GM18909 (cell line): ENCODE data around the gene ADGRL3.
"Not testable (repeated sequence)": the region's sequence is repeated elsewhere in the genome, so short reads cannot be mapped to it uniquely, and the experiment has no call there.

ENCODE experiments used
- ATAC-seq: cut with Tn5 transposase; IDR thresholded peaks from one replicate; pipeline ENCODE4 v1.9.1; 2021; ENCODE audit warnings: mild to moderate bottlenecking; ENCODE audit not compliant: unreplicated experiment, poor library complexity

The ADGRL3 gene

DNA sequence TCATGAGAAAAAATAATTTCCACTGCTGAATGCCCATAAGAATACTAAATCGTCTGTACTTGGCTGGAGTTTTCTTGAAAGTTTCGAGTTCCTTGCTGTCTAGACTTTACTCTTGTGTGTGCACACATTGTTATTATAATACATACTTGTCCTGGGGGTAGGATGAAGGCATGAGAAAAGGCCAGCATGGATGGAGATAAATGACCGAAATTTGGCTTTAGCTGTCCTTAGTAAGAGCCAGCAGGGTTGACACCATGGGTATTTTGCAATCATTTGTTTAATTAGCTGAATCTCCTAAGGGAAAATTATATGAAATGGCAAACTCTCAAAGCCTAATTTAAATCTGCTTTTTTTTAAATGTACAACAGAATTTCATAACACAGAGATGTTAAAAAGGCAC lies 641.6 kb downstream of the ADGRL3 start:
- ATAC-seq = no peak

DNA sequence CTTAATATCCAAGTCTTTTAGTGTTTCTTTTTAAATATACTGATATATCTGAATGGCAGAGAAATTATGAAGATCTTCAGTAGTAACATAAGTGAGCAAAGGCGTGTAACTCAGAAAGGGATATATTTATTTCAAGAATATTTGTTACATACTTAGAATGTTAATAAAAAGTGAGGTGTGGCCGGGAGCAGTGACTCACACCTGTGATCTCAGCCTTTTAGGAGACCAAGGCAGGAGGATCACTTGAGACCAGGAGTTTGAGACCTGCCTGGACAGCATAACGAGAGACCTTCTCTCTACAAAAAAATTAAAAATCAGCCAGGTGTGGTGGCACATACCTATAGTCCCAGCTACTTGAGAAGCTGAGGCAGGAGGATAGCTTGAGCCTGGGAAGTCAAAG lies 651.0 kb downstream of the ADGRL3 start:
- no peak for ATAC-seq

DNA sequence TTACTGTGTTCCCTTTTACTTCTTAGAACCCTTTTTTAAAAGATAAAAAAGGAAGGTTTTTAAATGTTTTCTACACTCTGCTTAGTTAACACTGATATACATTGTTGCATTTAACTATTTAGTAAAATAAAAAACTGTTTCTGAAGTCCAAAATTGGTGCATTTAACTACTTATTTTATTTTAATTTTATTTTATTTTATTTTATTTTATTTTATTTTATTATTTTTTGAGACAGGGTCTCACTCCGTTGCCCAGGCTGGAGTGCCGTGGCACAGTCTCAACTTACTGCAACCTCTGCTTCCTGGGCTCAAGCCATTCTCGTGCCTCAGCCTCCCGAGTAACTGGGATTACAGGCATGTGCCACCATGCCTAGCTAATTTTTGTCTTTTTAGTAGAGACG lies 652.0 kb downstream of the ADGRL3 start:
- not testable (repeated sequence) for ATAC-seq

DNA sequence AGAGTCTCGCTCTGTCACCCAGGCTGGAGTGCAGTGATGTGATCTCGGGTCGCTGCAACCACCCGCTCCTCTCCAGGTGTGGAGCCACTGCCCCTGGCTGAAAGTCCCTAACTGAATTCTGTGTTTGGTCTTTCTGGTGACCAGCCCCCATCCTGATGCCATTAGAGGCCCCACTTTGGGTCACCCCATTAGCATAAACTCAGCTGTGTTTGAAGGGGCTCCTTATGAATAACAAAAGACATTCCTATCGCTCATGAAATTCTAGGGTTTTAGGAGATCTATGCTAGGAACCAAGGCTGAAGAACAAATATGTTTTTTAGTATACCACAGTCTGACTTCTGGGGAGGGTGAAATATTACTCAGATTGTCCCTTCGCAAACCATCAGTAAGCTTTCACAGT lies 652.9 kb downstream of the ADGRL3 start:
- no peak for ATAC-seq

DNA sequence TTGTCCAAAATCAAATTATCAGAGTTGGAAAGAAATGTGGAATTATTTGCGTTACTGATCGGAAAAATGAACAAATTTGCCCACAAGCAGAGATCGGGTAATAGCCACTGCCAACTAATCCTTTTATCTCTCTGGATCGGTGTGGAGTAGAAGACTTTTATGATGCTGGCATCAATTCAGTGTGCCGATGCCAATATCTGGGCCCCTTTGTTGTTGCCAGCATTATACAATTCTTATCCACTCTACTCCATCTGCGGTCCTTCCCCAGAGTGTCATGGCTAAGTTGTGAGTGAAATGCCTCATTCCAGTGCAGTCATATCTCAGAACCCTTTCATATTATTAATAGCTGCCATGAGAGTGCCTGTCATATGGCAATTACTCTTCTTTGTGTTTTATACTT lies 660.2 kb downstream of the ADGRL3 start:
- no peak for ATAC-seq

DNA sequence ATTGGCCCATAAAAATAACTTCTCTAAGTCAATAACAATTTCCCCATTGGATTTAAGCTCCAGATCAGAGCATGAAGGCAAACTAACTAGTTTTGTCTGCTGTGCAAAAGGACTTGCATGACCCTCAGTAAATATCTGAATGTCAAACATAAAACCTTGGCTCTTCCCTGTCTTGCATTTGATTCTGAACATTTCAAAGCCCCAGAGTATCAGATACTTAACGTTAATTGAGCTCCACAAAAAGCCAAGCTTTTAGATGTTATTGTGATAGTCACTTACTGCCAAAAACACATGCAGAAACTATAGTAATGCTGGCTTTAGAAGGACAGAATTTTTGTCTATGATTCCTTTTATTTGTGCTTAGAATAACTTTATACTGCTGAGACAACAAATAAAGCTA lies 664.2 kb downstream of the ADGRL3 start:
- no peak for ATAC-seq

DNA sequence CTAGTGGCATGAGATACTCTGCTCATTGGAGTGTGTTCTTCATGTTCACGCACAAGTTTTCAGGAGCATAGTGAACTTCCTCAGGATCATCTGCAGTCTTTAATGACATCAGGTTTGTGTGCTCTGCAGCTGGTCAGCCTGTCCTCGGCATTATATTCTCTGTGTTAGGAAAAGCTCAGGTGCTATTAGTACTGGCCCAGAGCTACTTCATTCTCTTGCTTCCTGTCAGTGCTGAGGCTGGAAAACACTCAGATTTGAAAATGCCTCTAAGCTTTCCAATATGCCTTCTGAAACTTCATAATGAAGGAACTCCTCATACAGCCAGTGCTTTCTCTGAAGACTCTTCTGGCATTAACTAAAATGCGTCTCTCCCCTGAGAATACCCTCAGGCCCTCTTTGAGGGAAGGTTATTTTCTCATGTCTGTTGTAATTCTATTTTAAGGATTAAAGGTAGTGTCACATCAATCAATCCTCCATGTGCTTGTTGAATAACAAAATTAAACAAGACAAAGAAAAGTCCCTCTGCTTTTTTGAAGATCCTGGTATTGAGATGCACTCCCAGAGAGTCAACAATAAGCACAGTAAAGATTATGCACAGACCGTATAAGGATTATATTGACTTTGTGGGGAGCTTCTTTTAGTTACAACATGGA lies 666.4 kb downstream of the ADGRL3 start:
- ATAC-seq = no peak

DNA sequence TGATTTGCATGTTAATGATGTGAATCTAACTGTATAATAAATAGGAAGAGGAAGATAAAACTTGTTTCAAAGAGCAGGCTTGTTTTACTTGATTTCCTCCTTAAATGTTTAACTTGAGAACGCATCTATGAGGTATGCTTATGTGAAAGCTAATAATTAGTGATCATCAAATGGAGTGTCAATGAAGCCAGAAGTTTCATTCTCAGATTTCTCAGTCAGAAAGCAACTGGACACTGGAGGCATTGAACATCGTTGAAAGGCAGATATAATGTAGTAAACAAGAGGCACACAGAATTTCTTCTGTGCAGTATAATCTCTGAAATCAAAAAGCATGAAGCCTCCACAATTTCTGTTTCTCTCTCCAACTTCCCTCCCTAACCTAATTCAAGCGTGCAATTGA lies 672.9 kb downstream of the ADGRL3 start:
- ATAC-seq = no peak

DNA sequence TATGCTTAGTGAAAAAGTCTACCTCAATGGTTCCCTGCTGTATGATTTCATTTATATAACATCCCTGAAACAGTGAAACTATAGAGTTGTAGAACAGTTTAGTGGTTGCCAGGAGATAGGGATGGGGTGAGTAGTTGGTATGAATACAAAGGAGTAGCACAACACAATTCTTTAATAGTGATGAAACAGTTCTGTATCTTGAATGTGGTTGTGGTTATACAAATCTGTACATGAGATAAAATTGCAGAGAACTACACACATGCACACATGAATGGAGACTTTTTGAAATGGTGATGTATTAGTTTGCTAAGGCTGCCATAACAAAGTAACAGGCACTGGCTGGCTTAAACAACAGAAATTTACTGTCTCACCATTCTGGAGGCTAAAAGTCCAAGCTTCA lies 677.1 kb downstream of the ADGRL3 start:
- no peak for ATAC-seq

DNA sequence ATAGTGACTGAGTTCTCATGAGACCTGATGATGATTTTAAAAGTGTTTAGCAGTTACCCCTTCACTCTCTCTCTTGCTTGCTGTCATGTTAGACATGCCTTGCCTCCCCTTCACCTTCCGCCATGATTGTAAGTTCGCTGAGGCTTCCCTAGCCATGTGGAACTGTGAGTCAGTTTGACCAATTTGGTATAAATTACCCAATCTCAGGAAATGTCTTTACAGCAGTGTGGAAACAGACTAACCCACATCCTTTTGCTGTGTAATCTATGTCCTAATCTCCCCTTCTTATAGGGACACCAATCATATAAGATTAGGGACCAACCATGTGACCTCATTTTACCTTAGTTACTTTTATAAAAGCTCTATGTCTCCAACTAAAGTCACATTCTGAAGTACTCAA lies 677.8 kb downstream of the ADGRL3 start:
- no peak for ATAC-seq

DNA sequence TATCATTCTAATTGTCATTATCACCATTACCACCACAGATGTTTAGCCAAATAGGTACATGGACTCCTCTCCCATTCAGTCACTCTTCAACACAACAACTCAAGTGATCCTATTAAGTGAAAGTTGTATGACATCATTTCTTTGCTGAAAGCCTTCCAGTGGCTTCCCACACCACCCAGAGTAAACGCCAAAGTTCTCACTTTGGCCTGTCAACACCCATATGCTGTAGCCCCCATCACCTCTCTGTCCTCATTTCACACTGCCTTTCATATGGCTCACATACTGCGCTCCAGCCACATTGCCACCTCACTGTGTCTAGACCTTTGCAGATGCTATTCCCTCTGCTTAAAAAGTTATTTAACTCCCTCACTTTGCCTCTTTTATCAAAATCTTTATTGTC lies 682.3 kb downstream of the ADGRL3 start:
- no peak for ATAC-seq

DNA sequence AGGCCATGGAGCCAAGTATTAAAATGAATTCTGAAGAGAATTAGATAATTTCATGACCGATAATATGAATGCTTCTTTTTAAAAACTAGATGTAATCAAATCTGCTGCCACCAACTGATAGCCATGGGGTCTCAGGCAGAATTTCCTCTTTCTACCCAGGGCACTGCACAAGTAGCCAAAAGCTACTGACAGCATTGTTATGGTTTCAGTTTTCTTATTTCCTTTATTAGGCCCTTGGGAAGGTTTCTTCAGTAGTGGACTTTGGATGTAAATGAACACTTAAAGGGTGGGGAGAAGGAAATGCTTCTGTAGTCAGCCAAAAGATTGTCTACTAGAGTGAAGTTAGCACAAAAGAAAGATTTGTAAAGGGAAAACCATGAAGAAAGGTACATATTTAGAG lies 686.0 kb downstream of the ADGRL3 start:
- ATAC-seq = no peak

DNA sequence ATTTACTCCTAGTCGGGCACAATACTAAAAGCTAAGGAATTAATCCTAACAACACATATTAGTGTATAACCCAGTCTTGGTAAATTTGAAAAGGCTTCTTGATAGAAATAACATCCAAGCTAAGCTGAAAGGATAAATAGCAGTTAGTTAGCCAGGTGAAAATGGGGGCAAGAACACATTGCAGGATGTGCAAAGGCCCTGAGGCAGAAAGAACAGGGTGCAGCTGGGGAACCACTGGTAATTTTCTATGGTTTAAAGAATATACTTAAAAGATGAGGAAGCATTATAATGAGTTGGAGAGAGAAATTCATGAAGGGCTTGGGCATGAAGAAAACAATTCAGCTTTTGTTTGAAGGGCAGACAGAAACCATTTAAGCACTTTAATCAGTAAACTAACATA lies 689.0 kb downstream of the ADGRL3 start:
- ATAC-seq = no peak

DNA sequence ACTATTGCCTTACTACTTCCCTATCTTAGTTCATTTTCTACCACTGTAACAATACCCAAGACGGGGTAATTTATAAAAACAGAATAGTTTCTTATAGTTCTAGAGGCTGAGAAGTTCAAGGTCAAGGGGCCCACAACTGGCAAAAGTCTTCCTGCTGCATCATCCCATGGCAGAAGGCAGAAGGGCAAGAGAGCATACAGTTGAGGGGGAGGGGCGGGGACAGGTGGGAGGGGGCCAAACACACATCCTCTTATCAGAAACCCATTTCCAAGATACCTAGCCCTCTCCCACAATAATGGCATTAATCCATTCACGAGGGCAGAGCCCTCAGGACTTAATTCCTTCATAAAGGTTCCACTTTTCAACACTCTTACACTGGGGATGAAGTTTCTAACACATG lies 690.2 kb downstream of the ADGRL3 start:
- ATAC-seq = no peak

DNA sequence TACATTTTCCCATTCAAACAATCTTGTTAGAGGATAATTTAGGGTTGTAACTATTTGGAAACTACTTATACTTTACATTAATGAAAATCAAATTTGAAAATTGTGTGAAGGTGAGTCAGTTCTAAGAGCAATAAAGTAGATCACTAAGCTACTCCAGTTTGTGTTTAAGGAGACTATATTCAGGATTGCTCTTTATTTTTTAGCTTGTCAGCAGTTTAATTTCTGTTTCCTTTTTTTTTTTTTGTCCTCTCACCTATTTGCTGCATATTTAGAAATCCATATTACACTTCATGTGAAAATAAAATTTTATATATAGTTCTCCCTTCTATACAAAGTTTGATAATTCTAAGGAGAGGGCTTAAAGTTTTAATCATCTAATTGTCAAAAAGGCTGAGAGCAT lies 691.8 kb downstream of the ADGRL3 start:
- no peak for ATAC-seq

DNA sequence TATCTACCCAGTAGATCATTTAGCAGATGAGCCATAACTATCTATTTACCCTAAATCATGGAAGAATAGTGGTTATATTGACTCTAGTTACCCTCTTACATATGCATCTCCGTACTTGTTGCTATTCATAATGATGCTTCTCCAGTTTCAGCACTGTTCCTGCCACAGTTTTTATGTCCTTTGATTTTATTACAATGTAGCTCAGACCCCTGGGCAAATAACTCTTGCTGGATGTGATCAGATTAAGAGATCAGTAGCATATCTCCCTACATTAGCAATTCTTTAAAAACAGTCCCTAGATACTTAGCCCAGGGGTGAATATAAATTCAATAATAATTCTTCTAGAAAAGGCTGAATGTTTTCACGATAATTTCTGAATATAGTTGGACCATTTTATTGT lies 696.5 kb downstream of the ADGRL3 start:
- ATAC-seq = no peak

DNA sequence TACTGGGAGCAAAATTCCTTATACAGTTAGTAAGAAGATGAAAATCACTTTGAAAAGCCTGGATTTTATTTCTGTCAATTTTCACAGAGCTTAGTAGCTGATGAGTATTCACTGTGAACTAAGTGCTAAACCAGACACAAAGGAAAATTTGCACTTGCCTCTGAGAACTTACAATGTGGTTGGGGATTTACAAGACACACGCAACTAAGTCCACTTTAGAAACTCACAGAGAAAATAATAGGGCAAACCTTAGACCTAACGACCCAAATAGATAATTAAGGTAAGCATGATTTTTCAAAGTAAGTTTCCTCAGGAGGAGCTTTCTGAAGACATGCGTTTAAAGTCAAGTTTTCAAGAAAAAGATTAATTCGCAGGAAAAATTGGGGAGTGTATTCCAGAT lies 708.9 kb downstream of the ADGRL3 start:
- ATAC-seq = no peak

DNA sequence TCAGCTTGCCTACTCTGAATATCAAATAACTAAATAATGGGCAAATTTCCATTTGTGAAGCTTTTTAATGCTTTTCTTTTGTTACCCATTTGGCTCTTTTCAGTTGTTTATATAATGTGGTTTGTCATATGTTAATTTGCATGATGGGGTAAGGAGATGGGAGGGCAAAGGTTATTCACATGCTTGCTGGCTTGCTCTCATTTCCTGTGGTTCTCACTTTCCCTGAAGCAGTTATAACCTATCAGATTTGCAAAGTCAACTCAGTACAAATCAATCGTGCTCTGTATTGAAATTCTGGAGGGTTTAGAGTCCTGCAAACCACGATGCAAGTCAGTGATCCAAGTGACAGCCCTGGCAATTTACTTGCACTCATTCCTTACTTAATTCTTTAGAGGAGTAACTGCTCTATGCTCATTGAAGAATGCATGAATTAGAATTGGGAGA lies 711.2 kb downstream of the ADGRL3 start:
- no peak for ATAC-seq

DNA sequence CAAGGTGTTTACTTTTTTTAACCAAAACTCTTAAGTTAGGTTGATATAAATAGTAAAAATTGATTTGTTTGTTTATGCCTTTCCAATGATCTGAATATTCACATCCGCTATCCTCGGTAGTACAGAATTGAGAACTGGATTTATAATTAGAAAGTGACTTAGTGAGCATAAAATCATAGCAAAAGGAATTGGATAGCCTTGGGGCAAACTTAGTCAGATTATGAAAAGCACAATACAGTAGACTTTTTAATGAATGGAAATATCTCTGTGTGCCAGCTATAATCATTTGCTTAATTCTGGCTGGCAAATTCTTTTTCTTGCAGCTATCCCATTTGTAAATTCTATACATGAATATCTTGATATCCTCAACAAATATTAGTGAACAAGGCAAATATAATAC lies 713.5 kb downstream of the ADGRL3 start:
- ATAC-seq = no peak

DNA sequence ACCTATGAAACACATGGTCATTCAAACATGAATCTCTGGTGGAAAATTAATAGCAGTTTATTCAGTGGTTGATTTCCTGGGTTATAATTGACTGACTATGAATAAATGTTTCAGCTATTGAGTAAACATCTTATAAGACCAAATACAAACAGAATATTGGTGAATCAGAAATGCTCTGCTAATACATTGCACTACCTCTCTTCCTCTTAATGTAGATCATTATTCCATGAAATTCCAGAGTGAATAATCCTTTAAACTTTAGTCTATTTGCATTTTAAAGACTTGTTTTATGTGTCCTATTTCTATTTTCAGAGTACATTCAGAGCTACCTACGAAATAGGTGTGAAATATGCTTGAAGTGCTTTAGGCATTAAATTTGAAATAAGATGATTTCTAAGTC lies 715.4 kb downstream of the ADGRL3 start:
- ATAC-seq = no peak

DNA sequence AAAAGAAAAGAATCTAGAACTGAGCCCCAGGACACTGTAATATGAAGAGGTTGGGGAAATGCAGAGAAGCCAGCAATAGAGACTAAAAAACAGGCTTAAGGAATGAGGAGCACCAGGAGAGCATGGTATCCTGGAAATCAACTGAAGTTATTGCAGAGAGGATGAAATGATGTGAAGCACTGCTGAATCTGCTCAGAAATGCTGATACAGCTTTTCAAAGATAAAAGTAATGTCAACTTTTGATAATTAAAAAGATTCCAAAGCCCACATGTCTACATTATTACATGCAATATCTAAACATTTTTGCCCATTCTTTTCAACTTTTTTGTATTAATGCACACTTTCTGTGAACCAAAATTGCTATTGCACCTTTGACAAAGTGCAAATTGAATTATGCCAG lies 718.4 kb downstream of the ADGRL3 start:
- no peak for ATAC-seq

DNA sequence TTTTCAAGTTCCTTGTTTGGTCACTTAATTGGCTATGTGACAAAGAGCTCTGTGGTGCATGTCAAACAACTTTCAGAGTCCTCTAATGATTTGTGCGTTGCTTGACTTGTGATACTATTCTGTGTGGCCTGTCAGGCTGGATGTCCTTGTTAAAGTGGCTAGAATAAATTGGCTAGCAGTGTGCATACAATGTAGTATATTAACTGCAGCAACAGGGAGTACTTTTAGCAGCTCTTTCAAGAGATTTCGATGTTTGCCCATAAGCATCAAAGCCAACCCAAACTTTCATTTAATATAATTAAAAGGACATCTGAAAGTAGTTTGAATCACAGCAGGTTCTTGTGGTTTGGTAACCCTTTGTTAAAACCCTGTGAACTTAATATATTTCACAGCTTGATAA lies 718.9 kb downstream of the ADGRL3 start:
- no peak for ATAC-seq

DNA sequence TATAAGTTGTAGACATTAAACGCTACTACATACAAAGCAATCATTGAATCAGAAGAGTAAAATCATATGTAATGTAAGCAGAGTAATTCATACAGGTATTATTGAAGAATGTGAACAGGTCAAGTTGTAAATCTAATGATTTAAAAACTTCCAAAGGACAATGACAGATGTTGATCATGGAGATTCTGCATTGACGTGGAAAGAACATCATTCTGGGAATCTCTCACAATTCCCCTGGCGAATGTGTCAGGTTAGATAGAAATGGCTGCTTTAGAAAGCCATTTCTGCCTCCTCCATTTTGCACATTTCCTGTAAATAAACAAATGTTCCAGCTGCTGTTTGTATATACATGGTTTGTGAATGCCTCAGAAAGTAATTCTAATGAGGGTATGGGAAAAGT lies 719.4 kb downstream of the ADGRL3 start:
- no peak for ATAC-seq
